HepG2 (cell line): ENCODE results near the gene NFX1. TPM values are rescaled to one million over a fixed set of nuclear protein-coding genes. Genes with fewer than 3 reads are reported as not detected.

ENCODE experiments used
- ATF4 ChIP-seq, 2 experiments: fragments of 450-650 bp in 1 of 2; sonication (generic) in 1 of 2; formaldehyde crosslinking; IDR thresholded peaks; 2 replicates each; pipeline versions ENCODE4 v1.5.0 to v1.8.0; 2020 to 2022; ENCODE audit warnings: mild to moderate bottlenecking in 1 of 2, missing genetic modification reagents in 1 of 2
- BCL3 ChIP-seq: sonication (generic); formaldehyde crosslinking; IDR thresholded peaks from 2 replicates; pipeline ENCODE4 v1.5.1; 2020; ENCODE audit warnings: mild to moderate bottlenecking, missing genetic modification reagents, moderate library complexity
- CAMTA2 ChIP-seq: sonication (generic); formaldehyde crosslinking; IDR thresholded peaks from 2 replicates; pipeline ENCODE4 v1.4.0; 2020; ENCODE audit warnings: mild to moderate bottlenecking, missing genetic modification reagents, borderline replicate concordance
- CBFB ChIP-seq: sonication (generic); formaldehyde crosslinking; IDR thresholded peaks from 2 replicates; pipeline ENCODE4 v1.4.0; 2020; ENCODE audit warnings: missing genetic modification reagents
- DMAP1 ChIP-seq: IDR thresholded peaks from 2 replicates; pipeline ENCODE4 v1.6.1; 2016
- DR1 ChIP-seq: sonication (generic); formaldehyde crosslinking; IDR thresholded peaks from 2 replicates; pipeline ENCODE4 v1.8.0; 2021; ENCODE audit warnings: mild to moderate bottlenecking, missing genetic modification reagents, inconsistent platforms
- ERF ChIP-seq: IDR thresholded peaks from 2 replicates; pipeline ENCODE4 v1.6.1; 2018; ENCODE audit warnings: missing biosample characterization, missing genetic modification reagents
- GFI1 ChIP-seq: sonication (generic); formaldehyde crosslinking; IDR thresholded peaks from 2 replicates; pipeline ENCODE4 v1.5.0; 2020; ENCODE audit warnings: missing genetic modification reagents, mild to moderate bottlenecking, borderline replicate concordance
- IRX3 ChIP-seq: sonication (generic); formaldehyde crosslinking; IDR thresholded peaks from 2 replicates; pipeline ENCODE4 v1.8.1; 2023; ENCODE audit warnings: mild to moderate bottlenecking, low read depth, missing genetic modification reagents, borderline replicate concordance
- MYNN ChIP-seq: sonication (generic); formaldehyde crosslinking; IDR thresholded peaks from 2 replicates; pipeline ENCODE4 v1.4.0; 2020; ENCODE audit warnings: mild to moderate bottlenecking, low read depth, missing genetic modification reagents
- PITX1 ChIP-seq: sonication (generic); formaldehyde crosslinking; IDR thresholded peaks from 2 replicates; pipeline ENCODE4 v1.5.1; 2020; ENCODE audit warnings: mild to moderate bottlenecking, missing genetic modification reagents
- SAP130 ChIP-seq: IDR thresholded peaks from 2 replicates; pipeline ENCODE4 v1.6.1; 2016; ENCODE audit warnings: low read depth
- ZNF17 ChIP-seq: sonication (generic); formaldehyde crosslinking; IDR thresholded peaks from 2 replicates; pipeline ENCODE4 v1.5.0; 2020; ENCODE audit warnings: mild to moderate bottlenecking, missing genetic modification reagents
- ZNF224 ChIP-seq: sonication (generic); formaldehyde crosslinking; IDR thresholded peaks from 2 replicates; pipeline ENCODE4 v1.5.0; 2020; ENCODE audit warnings: mild to moderate bottlenecking, missing genetic modification reagents
- ZNF563 ChIP-seq: sonication (generic); formaldehyde crosslinking; IDR thresholded peaks from 2 replicates; pipeline ENCODE4 v1.8.0; 2022; ENCODE audit warnings: mild to moderate bottlenecking, moderate library complexity, missing genetic modification reagents
- polyA plus RNA-seq, 8 experiments: library from polyadenylated mRNA; depleted of rRNA in 3 of 8; stranded (reverse) in 7 of 8; unstranded in 1 of 8; fragments of >200 nt; fragmentation: Illumina TruSeq in 4 of 8; extraction: Trizol in 4 of 8; gene quantifications; 2 replicates each; pipeline versions ENCODE4 v1.2.1 to v1.2.3, GENCODE V29; 2011 to 2016; ENCODE audit warnings: low read depth in 4 of 8, missing spikeins in 1 of 8, mixed read lengths in 1 of 8; ENCODE audit not compliant: insufficient read depth in 1 of 8
- total RNA-seq, 5 experiments: library from RNA; depleted of rRNA; stranded (reverse); fragments of >200 nt; fragmentation: Illumina TruSeq; extraction: Trizol; gene quantifications; 2 replicates each; pipeline ENCODE4 v1.2.3, GENCODE V29; 2016; ENCODE audit warnings: low read depth in 1 of 5
- TF ChIP-seq, protein P1 (sequence below): sonication (generic); formaldehyde crosslinking; conservative IDR thresholded peaks from 2 replicates; pipeline ENCODE4 v1.8.0; 2022; ENCODE audit warnings: mild to moderate bottlenecking, moderate library complexity, missing genetic modification reagents
- TF ChIP-seq, protein P2 (sequence below), 2 experiments: sonication (generic) in 1 of 2; formaldehyde crosslinking in 1 of 2; IDR thresholded peaks; 2 replicates each; pipeline versions ENCODE4 v1.6.1 to v1.9.0; 2014 to 2022; ENCODE audit warnings: antibody characterized with exemption in 1 of 2, borderline replicate concordance in 1 of 2, inconsistent platforms in 1 of 2, low read depth in 1 of 2, missing genetic modification reagents in 1 of 2
- TF ChIP-seq, protein P3 (sequence below): sonication (generic); formaldehyde crosslinking; IDR thresholded peaks from 2 replicates; pipeline ENCODE4 v1.4.0; 2020; ENCODE audit warnings: missing genetic modification reagents

NFX1 gene
- total and polyA plus RNA-seq, 2 of the 13 experiments (the other 11 are each of a cell fraction or from before 2014, with no cell fraction given): 23.9 to 27.5 TPM

DNA sequence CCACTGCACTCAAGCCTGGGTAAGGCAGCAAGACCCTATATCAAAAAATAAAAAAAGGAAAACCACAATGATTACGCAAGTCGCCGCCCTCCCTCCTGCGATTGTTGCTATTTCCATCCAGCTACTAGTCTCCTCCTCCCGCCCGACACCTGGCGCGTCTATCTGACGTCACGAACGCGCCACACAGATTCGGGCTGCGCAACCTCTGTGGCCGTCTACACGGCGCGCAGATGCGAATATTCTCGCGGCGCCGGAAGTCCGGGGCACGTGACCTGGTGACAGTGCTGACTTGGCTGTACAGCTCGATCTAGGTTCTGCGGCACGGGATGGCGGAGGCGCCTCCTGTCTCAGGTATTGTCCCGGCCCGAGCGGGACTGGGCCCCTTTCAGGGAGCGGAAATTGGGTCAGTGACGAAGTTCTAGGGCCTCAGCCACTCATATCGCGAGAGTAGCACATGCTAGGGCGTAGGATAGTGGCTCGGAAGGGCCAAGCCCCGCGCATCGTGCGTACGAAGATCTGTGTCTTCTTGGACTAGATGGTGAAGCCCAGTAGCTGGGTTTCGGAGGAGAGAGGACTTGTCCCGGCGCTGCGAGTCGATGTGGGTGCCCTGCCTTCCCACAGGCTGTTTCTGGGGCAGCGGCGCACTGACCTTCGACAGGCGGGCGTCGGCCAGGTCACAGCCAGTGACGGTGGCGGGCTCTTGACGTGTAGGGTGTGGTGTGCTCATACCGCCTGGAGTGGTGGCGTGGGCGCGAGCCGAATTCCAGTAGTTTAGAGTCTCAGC is at the start of gene NFX1 (continued):
- TF ChIP-seq GFI1 (CRISPR knock-in tag) (peak; percentile 67; the same call in 1 of the 2 replicates), DR1 (CRISPR knock-in tag) (peak; percentile 91), ZNF17 (CRISPR knock-in tag) (peak; percentile 49; the same call in 1 of the 2 replicates), ATF4 (CRISPR knock-in tag; IDR thresholded peaks at IDR 0.05) (peak in 1 of 2 experiments; percentile 82; a peak in 2 of 4 replicates), DMAP1 (peak; percentile 96), SAP130 (CRISPR knock-in tag) (peak; percentile 99), MYNN (CRISPR knock-in tag) (peak; percentile 67; the same call in 1 of the 2 replicates), IRX3 (CRISPR knock-in tag) (peak; percentile 86; the same call in 1 of the 2 replicates), PITX1 (peak; percentile 58), ZNF224 (peak; percentile 97; the same call in 1 of the 2 replicates), ERF (CRISPR knock-in tag) (peak; percentile 91), ZNF563 (CRISPR knock-in tag) (peak; percentile 89), CAMTA2 (CRISPR knock-in tag) (peak; percentile 96; the same call in 1 of the 2 replicates), CBFB (peak; percentile 93), BCL3 (peak; percentile 91)
- TF ChIP-seq, protein P1, sequence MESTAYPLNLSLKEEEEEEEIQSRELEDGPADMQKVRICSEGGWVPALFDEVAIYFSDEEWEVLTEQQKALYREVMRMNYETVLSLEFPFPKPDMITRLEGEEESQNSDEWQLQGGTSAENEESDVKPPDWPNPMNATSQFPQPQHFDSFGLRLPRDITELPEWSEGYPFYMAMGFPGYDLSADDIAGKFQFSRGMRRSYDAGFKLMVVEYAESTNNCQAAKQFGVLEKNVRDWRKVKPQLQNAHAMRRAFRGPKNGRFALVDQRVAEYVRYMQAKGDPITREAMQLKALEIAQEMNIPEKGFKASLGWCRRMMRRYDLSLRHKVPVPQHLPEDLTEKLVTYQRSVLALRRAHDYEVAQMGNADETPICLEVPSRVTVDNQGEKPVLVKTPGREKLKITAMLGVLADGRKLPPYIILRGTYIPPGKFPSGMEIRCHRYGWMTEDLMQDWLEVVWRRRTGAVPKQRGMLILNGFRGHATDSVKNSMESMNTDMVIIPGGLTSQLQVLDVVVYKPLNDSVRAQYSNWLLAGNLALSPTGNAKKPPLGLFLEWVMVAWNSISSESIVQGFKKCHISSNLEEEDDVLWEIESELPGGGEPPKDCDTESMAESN (CRISPR knock-in tag): peak; percentile 96
- TF ChIP-seq, protein P2, sequence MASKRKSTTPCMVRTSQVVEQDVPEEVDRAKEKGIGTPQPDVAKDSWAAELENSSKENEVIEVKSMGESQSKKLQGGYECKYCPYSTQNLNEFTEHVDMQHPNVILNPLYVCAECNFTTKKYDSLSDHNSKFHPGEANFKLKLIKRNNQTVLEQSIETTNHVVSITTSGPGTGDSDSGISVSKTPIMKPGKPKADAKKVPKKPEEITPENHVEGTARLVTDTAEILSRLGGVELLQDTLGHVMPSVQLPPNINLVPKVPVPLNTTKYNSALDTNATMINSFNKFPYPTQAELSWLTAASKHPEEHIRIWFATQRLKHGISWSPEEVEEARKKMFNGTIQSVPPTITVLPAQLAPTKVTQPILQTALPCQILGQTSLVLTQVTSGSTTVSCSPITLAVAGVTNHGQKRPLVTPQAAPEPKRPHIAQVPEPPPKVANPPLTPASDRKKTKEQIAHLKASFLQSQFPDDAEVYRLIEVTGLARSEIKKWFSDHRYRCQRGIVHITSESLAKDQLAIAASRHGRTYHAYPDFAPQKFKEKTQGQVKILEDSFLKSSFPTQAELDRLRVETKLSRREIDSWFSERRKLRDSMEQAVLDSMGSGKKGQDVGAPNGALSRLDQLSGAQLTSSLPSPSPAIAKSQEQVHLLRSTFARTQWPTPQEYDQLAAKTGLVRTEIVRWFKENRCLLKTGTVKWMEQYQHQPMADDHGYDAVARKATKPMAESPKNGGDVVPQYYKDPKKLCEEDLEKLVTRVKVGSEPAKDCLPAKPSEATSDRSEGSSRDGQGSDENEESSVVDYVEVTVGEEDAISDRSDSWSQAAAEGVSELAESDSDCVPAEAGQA (IDR thresholded peaks at IDR 0.05; ENCODE audit: low read depth): peak; percentile 95
- TF ChIP-seq, protein P2 (CRISPR knock-in tag; IDR thresholded peaks at IDR 0.05; ENCODE audit: borderline replicate concordance): no peak
- TF ChIP-seq, protein P3, sequence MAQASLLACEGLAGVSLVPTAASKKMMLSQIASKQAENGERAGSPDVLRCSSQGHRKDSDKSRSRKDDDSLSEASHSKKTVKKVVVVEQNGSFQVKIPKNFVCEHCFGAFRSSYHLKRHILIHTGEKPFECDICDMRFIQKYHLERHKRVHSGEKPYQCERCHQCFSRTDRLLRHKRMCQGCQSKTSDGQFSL (CRISPR knock-in tag): 0 out of 2 replicates have a peak, but pooled peaks have one; percentile 18
